T1000 (cell line): ENCODE data around the gene NTHL1.

Experiments used
- DNase-seq: peaks from one replicate; lab custom pipeline; 2025; ENCODE audit warnings: mixed read lengths; lab: John Stamatoyannopoulos, UW

Gene NTHL1

DNA sequence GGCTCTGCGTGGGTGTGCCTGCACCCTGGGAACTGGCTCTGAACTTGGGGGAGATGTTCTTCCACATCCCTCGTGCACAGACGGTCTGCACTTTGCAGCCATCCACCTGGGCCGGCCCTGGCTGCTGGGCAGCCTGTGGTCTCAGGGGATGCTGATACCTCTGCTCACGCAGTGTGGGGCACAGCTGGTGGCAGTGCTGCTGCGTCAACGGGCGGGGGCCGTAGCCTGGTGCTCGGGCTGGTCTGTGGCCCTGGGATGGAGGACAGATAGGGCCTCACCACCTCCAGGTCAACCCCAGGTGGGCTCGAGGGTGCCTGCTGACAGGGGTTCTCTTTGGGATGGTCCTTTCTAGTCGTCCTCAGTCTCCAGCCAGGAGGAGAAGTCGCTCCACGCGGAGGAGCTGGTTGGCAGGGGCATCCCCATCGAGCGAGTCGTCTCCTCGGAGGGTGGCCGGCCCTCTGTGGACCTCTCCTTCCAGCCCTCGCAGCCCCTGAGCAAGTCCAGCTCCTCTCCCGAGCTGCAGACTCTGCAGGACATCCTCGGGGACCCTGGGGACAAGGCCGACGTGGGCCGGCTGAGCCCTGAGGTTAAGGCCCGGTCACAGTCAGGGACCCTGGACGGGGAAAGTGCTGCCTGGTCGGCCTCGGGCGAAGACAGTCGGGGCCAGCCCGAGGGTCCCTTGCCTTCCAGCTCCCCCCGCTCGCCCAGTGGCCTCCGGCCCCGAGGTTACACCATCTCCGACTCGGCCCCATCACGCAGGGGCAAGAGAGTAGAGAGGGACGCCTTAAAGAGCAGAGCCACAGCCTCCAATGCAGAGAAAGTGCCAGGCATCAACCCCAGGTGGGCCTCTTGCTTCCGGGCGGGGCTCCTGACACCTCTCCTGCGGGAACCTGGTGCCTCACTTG, 36.5 kb upstream of the NTHL1 start:
- no peak for DNase-seq

DNA sequence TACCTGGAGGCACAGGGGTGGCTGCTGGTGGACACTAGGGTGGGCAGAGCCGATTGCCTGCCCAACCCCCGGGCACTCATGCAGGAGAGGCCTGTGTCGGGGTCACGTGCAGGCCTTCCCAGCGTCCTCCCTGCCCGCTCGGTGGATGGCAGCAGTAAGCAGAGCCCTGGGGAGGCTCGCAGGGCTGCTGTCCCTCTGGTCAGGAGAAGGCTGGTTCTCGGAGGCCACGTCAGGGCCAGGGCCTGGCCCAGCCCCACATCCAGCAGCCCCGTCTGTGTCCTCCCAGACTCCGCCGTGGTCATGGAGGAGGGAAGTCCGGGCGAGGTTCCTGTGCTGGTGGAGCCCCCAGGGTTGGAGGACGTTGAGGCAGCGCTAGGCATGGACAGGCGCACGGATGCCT, 35.8 kb upstream of the NTHL1 start:
- no peak for DNase-seq

DNA sequence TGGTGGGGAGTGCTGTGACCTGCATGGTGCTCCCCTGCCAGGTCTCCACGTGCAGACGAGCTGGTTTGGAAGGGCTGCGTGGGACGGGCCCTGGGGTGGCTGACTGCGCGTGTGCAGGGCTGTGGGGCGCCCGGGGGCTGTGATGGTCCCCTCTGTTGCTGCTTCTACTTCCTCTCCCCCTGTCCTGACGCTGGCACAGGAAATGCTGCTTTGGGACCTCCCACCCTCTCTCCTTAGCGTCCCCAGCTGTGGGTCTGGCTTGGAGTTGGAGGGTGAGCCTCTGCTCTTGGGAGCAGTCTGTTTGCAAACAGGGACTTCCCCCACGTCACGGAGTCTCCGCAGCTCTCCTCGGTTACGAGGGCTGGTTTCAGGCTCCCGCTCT, 35.3 kb upstream of the NTHL1 start:
- no peak for DNase-seq

DNA sequence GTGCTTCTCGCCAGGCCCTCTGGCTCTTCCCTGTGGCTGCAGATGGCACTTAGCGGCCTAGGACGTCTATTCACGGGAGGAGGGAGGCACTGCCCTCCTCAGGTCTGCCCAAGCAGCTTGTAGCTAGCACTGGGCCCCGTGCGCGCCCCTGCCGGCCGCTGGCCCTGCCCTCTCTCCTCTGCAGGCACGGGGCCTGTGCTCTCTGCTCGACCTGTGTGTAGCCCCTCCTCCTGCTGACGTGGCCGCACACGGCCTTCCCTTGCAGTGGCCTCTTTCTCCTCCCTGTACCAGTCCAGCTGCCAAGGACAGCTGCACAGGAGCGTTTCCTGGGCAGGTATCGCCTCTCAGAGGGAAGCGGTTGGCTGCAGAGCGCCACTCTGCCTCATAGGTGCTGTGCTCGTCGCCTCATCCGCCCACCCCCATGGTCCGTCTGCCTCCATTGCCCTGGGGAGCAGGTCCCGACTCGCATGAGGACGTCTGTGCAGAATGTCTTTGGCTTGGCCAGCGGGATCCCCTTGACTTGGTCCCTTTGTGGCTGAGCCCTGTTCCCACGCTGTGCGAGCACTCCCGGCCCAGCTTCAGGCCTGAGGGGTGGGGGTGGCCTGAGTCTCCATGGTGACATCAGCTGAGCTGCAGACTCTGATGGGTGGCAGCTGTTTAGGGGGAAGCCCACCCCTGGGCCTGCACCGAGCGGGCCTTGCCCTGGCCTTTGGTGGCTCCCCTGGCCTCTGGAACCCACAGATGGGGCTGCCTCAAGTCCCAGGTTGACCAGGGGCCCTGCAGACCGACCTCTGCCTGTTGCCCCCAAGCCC, 34.7 kb upstream of the NTHL1 start:
- no peak for DNase-seq

DNA sequence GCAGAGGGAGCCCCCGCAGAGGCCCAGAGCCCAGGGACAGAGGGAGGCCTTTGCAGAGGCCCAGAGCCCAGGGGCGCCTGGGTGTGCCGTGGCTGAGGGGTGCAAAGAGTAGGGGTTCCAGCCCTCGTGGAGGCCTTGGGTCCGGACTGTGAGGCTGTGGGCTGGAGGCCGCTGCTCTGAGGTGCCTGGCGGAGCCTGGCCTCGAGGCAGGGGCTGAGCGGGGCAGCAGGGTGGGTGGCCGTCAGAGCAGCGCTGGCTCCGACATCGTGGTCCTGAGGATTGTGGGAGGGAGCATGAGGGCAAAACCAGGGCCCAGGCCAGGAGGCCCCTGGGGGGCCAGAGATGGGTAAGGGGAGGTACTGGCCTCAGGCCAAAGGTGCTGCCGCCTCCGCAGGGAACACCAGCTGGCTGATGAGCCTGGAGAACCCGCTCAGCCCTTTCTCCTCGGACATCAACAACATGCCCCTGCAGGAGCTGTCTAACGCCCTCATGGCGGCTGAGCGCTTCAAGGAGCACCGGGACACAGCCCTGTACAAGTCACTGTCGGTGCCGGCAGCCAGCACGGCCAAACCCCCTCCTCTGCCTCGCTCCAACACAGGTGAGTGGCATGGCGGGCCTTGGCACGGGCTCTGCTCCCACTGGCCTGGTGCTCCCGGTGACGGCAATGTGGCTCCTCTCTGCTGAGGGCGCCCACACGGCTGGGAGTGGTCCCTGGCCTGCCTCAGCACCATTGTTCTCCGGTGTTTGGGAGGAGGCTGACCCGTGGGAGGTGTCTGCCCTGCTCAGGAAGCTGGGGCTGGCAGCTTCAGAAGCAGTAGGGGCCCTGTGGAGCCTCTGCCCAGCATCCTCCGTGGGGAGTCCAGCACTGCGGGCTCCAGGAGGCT, 33.8 kb upstream of the NTHL1 start:
- no peak for DNase-seq

DNA sequence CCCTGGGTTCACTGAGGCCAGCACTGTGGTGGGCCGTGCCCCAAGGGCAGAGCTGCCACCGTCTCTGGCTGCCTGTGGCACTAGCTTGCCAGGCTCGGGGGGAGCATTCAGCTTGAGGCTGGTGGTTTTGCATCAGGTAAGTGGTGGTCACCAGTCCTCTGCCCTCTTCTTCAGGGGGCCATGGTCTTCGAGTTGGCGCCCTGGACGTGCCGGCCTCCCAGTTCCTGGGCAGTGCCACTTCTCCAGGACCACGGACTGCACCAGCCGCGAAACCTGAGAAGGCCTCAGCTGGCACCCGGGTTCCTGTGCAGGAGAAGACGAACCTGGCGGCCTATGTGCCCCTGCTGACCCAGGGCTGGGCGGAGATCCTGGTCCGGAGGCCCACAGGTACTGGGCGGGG, 32.4 kb upstream of the NTHL1 start:
- DNase-seq = no peak

DNA sequence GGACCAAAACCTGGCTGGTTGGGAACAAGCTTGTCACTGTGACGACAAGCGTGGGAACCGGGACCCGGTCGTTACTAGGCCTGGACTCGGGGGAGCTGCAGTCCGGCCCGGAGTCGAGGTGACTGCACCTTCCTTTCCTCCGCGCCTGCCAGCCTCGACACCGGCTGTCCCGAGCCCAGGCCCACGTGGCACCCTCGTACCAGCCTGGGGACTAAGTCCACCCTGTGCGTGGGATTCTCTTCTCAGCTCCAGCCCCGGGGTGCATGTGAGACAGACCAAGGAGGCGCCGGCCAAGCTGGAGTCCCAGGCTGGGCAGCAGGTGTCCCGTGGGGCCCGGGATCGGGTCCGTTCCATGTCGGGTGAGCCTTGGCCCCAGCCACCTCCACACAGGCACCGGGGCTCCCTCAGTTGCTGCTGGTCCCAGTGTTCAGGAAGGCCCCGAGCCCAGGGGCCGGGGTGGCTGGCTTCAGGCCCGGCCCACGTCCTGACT, 31.7 kb upstream of the NTHL1 start:
- no peak for DNase-seq

DNA sequence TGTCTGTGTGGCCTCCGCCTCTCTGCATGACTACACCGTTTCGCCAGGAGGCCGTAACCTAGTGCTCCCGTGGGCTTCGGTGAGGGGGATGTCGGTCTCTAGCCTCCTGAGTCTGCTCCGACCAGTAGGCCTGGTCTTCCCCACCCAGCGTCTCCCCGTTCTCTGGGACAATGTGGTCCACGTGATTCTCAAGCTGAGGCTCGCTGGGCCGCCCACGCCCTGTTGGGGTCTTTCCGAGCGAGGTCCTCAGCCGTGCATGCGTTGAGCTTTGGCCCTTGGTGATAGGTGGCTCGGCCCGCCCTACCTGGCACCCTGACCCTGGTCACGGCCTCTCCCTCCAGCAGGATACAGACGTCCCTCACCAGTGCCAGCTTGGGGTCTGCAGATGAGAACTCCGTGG, 31.1 kb upstream of the NTHL1 start:
- DNase-seq = no peak

DNA sequence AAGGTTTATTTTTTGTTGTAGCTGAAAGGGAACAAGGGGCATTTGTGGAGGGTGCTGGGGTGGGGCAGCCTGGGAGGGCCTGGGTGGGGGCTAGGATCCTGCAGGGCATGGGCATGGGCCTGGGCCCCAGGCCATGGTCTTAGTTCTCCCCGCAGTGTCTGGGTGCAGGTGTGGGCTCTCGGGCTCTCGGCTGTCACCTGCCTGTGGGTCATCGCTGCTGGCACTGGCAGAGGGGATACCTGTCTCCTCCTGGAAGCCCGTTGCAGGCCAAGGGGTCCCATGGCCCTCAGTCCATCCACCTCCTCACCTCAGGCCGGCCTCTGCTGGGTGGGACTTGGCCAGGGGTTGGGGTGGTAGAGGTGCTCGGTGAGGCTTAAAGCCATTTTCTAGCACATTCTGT, 30.5 kb upstream of the NTHL1 start:
- DNase-seq = no peak

DNA sequence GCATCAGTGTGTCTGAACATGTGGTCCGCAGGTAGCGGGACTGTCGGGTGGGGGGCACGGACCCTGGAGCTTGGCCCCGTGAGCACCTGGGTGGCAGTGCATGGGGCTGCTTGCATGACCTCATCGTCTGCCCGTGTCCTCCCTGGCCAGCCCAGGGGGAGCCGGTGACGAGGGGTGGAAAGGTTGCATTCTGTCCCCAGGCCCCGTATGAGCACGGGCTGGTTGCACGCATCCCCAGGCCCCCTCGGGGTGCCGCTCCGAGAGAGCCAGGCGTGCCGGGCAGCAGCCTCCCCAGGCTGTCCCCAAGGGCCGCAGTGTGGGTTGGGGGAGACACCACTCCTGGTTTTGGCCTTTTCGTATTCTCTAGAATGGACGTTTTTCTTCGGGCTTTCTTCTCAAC, 30.1 kb upstream of the NTHL1 start:
- DNase-seq = no peak

DNA sequence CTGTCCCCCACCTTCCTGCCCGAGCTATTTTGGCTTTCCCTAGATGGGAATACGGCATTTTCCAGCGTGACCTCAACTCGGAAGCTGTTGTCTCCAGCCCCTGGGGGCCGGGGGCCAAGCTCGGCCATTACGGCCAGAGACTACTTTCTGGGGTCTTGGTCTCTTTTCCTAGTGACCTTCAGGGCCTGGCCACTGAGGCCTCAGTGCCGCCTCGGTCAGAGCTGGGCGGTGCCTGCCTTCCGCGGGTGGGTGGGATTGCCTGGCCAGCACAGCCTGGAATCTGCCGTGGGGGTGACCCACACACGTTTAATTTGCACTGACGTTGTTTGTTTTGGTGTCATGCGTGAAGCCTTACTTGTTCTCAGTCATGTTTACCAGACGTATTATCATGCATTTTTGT, 29.4 kb upstream of the NTHL1 start:
- no peak for DNase-seq

DNA sequence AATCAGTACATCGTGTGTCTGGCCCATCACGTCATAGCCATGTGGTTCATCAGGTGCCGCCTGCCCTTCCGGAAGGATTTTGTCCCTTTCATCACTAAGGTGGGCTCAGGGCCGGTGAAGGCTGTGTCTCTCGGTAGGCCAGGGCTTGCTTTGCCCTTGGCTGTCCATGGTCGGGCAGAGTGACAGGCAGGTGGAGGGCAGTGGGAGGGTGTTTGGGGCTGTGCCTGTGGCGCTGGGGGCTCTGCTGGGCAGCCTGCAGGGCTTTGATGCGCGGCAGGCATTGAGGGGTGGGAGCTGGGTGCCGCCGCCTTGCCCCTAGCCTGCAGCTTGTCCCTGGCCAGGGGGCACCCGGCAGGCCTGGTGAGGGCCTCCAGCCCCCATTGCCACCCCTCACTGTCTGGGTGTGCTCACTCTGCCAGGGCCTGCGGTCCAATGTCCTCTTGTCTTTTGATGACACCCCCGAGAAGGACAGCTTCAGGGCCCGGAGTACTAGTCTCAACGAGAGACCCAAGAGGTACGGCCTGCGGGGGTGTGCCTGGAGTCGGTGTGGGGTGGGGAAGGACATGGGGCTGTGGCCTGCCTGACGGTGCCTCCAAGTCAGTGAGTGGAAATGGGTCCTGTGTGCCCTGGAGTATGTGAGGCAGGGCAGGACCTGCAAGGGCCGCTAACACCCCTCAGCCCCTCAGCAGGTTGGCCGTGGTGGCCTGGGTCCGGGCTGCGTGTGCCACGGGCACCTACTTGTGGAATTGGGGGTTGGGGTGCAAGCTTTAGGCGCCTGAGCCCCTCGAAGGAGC, 28.6 kb upstream of the NTHL1 start:
- DNase-seq = no peak

DNA sequence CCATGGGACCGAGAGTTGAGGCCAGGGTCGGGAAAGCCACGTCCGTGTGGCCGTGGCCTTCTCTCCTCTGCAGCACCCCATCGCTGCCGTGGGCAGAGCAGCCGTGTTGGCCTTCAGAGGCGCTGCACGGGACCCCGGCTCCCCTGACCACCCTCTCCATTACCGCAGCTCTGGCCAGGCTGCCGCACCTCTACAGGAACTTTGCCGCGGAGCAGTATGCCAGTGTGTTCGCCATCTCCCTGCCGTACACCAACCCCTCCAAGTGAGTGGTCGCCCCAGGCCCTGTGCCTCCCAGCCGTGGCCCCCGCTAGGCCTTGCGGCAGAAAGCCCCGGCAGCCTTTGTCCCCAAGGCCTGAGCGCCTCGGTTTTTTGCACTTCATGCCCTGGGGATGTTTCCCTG, 28.0 kb upstream of the NTHL1 start:
- DNase-seq = no peak

DNA sequence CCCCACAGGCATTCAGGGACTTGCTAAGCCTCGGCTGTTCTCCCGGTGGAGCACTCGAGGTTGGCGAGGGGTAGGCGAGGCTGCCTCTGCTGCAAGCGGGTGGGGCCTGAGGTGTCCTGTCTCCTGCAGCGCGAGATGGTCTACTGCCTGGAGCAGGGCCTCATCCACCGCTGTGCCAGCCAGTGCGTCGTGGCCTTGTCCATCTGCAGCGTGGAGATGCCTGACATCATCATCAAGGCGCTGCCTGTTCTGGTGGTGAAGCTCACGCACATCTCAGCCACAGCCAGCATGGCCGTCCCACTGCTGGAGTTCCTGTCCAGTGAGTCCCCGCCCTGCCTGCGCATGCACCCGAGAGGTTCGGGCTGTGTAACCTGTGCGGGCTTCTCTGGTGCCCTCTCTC, 26.4 kb upstream of the NTHL1 start:
- no peak for DNase-seq

DNA sequence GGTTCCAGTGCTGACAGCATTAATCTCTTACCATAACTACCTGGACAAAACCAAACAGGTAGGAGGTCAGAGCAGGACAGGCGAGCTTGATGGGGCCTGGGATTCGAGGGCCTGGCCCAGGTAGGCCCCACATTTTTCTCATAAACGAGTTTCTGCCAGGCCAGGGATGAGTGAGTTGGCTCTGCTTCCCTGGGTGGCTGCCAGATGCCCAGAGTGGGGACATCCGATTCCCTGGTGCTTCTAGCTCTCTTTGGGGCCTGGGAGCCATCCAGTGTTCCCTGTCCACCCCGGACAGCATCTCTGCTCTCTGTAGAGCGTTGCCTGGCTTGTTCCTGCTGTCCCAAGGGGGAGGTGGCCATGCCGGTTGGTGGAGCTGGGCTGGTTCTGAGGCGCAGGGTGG, 25.3 kb upstream of the NTHL1 start:
- DNase-seq = no peak

DNA sequence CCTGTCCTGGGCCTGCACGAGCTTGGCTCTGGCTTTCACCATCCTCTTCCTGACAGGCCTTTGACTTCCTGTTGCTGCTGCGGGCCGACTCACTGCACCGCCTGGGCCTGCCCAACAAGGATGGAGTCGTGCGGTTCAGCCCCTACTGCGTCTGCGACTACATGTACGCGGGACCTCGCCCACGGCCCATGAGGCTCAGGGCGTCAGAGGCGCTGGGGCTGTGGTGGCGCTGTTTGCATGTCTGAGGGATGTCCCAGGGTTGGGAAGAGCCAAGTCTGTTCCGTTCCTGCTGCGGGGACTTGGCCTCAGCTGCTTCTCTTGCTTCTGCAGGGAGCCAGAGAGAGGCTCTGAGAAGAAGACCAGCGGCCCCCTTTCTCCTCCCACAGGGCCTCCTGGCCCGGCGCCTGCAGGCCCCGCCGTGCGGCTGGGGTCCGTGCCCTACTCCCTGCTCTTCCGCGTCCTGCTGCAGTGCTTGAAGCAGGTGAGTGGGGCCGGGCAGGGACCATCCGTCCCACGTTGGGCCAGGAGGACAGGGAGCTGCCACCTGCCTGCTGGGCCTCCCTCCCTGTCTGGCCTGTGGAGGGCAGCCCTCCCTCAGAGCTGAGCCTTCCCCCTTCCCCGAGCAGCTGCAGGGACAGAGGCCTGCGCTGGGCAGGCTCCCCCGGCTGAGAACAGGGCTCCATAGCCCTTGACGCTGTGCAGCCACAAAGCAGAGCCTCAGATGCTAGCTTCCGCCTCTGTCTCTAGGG, 24.0 kb upstream of the NTHL1 start:
- no peak for DNase-seq

DNA sequence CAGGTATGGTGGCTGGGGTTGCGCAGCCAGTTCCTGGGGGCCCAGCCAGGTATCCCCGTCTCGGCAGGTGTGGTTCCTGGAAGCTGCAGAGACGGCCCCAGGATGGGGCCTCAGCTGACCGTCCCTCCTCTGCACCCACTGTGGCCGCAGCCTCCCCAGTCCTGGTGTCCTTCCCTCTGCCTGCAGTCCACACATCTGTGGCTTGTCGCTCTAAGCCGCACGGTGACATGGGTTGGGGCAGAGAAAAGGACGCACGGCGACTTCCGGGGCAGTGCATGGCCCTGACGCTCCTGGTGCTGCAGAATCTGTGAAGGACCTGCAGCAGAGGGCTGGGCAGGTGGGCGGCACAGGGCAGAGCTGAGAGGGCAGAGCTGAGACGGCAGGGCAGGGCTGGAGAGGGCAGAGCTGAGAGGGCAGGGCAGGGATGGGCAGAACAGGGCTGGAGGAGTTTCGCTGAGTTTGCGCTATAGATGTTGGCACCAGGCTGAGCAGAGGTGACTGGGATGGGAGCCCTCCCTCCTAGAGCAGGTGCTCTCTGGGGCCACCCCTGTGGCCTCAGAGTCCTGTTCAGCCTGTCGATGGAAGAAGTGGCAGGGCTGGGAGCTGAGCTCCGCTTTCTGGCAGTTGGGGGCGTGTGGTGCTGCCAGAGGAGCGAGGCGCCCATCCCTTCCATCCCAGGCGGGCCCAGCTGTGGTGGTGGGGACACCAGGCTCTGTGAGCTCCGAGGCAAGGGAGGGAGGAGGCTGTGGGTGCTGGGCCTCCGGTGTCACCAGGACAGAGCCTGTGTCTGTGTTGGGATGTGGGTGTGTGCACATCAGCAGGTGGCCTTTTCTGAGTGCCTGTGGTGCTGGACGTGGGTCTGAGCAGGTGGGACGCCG, 23.2 kb upstream of the NTHL1 start:
- DNase-seq = no peak

DNA sequence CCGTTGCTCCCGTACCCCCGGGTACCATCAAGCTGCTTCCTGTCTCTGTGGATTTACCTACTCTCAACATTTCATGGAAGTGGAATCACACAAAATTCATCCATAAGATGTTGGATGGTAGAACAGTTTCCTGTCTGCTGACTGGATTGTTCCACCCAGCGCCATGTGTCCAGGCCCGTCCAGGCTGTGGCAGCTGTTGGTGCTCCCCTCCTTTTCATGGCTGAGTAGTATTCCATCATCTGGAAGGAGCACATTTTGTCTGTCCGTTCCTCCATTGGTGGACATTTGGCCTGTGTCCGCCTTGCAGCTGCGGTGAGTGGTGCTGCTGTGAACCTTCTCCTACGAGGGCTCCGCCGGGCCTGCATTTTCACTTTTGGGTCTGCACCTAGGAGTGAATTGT, 18.5 kb upstream of the NTHL1 start:
- no peak for DNase-seq

DNA sequence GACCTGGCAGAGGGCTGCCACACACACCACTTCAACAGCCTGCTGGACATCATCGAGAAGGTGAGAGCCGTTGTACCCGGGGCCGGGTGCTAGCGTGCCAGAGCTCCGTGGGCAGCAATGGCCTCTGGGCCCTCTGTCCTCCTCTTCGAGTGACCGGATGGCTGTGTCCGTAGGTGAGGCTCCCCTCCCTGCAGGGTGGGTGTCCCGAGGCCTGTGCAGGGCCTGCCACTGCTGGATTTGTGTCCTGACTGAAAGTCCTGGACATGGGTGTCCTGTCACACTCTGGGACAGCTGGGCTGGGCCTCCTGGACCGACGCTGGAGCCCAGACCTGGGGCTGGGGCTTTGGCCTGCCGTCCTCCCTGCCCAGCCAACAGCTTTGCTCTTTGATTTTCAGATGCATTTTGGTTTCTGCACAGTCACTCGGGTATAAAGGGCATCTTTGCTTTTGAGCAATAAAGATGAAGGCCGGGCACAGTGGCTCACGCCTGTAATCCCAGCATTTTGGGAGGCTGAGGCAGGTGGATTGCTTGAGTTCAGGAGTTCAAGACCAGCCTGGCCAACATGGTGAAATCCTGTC, 16.8 kb upstream of the NTHL1 start:
- no peak for DNase-seq
